Gastroesophageal sphincter (tissue), 3 donors: ENCODE data around the gene SLC38A10.

Experiments used
- CTCF ChIP-seq, 4 experiments: fragments of 200-600 bp in 2 of 4; fragments of 450-650 bp in 2 of 4; sonication (generic) in 1 of 4; IDR thresholded peaks; one replicate each; pipeline ENCODE4 v1.5.1; 2017 to 2019; ENCODE audit warnings: antibody characterized with exemption in 4 of 4, mild to moderate bottlenecking in 2 of 4, moderate library complexity in 2 of 4
- POLR2A ChIP-seq, 2 donors: fragments of 450-650 bp; IDR thresholded peaks; one replicate each; pipeline ENCODE4 v1.6.1; 2017; ENCODE audit warnings: antibody characterized with exemption in 2 of 2, mild to moderate bottlenecking in 2 of 2, moderate library complexity in 1 of 2

- TF ChIP-seq CTCF (IDR thresholded peaks at IDR 0.05) (no peak), POLR2A (IDR thresholded peaks at IDR 0.05) (no peak)
These were observed 23.9 kb downstream of the SLC38A10 start for GRCh38 chr17:81271226-81271625.
